CD4-positive, alpha-beta T cell (primary cell): ENCODE results near the gene SCGB3A1. TPM values are rescaled to one million over a fixed set of nuclear protein-coding genes. Genes with fewer than 3 reads are reported as not detected.

Experiments
- ATAC-seq: fragments of 200-7000 bp; cut with Tn5 transposase; one replicate; pipeline ENCODE4 v1.10.0; 2022; ENCODE audit warnings: mild to moderate bottlenecking; ENCODE audit not compliant: poor library complexity
- CTCF ChIA-PET: fragments of 350-600 bp; sonication (Branson Sonifier 250); formaldehyde crosslinking; loops from one replicate; lab custom pipeline; 2021; ENCODE audit warnings: antibody characterized with exemption, inconsistent platforms; lab: Charles Lee
- POLR2A ChIA-PET: fragments of 350-600 bp; sonication (Branson Sonifier 250); formaldehyde crosslinking; loops from one replicate; lab custom pipeline; 2021; ENCODE audit warnings: antibody characterized with exemption, inconsistent platforms; lab: Charles Lee
- DNase-seq, 14 experiments: peaks; one replicate each; pipeline ENCODE4 v3.0.0-alpha.2; 2013 to 2020; ENCODE audit warnings: mixed read lengths in 2 of 14
- H3K27ac ChIP-seq, 2 donors: one replicate each; pipeline versions ENCODE4 v1.5.1 to v1.7.0; 2013; ENCODE audit warnings: low read length in 2 of 2, low read depth in 1 of 2, mild to moderate bottlenecking in 1 of 2
- H3K27me3 ChIP-seq, 2 experiments: 1 replicate in 1 of 2; 2 replicates in 1 of 2; pipeline versions ENCODE4 v1.6.1 to v1.7.0; 2013; ENCODE audit warnings: low read length in 2 of 2, control low read depth in 1 of 2, mild to moderate bottlenecking in 1 of 2, moderate library complexity in 1 of 2; ENCODE audit not compliant: insufficient read depth in 2 of 2, control insufficient read depth in 1 of 2
- H3K36me3 ChIP-seq: one replicate; pipeline ENCODE4 v1.6.1; 2013; ENCODE audit warnings: low read length, control low read depth; ENCODE audit not compliant: insufficient read depth
- H3K4me1 ChIP-seq: one replicate; pipeline ENCODE4 v1.6.1; 2013; ENCODE audit warnings: low read length, control low read depth; ENCODE audit not compliant: insufficient read depth
- H3K4me3 ChIP-seq: one replicate; pipeline ENCODE4 v1.5.1; 2013; ENCODE audit warnings: mild to moderate bottlenecking, low read length, moderate library complexity
- H3K9me3 ChIP-seq, 2 experiments: 1 replicate in 1 of 2; 2 replicates in 1 of 2; pipeline versions ENCODE4 v1.6.1 to v1.7.0; 2013; ENCODE audit warnings: low read length in 2 of 2, mild to moderate bottlenecking in 2 of 2, control low read depth in 1 of 2, moderate library complexity in 1 of 2; ENCODE audit not compliant: control insufficient read depth in 1 of 2, insufficient read depth in 1 of 2
- H3K27ac Mint-ChIP-seq: one replicate; pipeline ENCODE4 v1.8.0; 2020; ENCODE audit warnings: mixed read lengths
- H3K27me3 Mint-ChIP-seq: one replicate; pipeline ENCODE4 v1.8.0; 2021; ENCODE audit warnings: mixed read lengths
- H3K36me3 Mint-ChIP-seq: one replicate; pipeline ENCODE4 v1.8.0; 2021; ENCODE audit warnings: low read depth, mixed read lengths
- H3K4me1 Mint-ChIP-seq: one replicate; pipeline ENCODE4 v1.8.0; 2021; ENCODE audit warnings: low read depth, mixed read lengths
- H3K4me3 Mint-ChIP-seq: one replicate; pipeline ENCODE4 v1.8.0; 2020; ENCODE audit warnings: mild to moderate bottlenecking, mixed read lengths
- H3K9me3 Mint-ChIP-seq: one replicate; pipeline ENCODE4 v1.8.0; 2020; ENCODE audit warnings: mixed read lengths
- intact Hi-C, 2 experiments: fragments of 100-400 bp; cut with DNase I in 1 of 2; cut with micrococcal nuclease in 1 of 2; formaldehyde crosslinking; loops; one replicate each; pipeline versions ENCODE4 v1.15.1 to v1.9.0; 2023 to 2025; cut with DNase I, micrococcal nuclease
- total RNA-seq, 174 experiments: library from RNA in 2 of 174; stranded (reverse) in 2 of 174; gene quantifications; one replicate each; pipeline ENCODE4 v1.2.3 and lab custom pipeline; 2021 to 2026
- TF ChIP-seq, protein P1 (sequence below): fragments of 200-600 bp; IDR thresholded peaks from one replicate; pipeline ENCODE4 v1.8.0; 2022; ENCODE audit warnings: antibody characterized with exemption, mild to moderate bottlenecking

Gene SCGB3A1
- total RNA-seq, 2 experiments from 2014 or later, result not detected

DNA sequence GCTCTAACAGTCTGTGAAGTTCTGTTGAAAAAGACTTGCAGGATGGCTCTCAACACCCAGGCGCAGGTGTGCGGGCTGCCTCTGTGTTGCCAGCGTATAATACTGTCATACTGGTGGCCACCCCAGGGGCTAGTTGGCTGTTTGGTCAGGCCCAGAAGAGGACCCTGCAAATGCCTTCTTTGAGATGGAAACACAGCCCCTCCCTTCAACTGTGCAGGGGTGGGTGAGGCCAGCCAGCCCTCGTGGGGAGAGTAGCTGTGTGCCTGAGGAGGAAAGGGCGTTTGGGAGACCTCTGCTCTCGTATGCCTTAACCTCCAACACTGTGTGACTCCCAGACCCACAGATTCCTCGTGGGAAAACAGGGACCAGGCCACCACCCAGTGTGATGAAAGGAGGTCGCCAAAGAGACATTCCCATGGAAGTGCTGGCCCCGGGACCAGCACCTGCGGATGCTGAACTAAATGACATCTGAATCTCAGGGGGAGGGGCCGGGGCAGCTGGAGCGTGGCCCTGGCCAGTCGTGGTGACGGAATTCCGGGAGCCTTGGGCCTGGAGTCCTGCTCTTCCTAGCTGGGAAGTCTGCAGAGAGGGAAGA lies 11.3 kb upstream of the SCGB3A1 start:
- Histone ChIP-seq H3K36me3 (no peaks in the 10 kb centered on the region), H3K4me1 (no peaks in the 10 kb centered on the region), H3K27me3 (no peaks in the 10 kb centered on the region), H3K4me3 (no peak overlapping the region), H3K27ac (no peak overlapping the region), H3K9me3 (no peaks in the 10 kb centered on the region)
- Mint-ChIP-seq H3K4me1 (no peaks in the 10 kb centered on the region), H3K4me3 (no peak overlapping the region), H3K27me3 (no peaks in the 10 kb centered on the region), H3K9me3 (no peaks in the 10 kb centered on the region), H3K27ac (no peak overlapping the region), H3K36me3 (no peaks in the 10 kb centered on the region)
- TF ChIP-seq, protein P1, sequence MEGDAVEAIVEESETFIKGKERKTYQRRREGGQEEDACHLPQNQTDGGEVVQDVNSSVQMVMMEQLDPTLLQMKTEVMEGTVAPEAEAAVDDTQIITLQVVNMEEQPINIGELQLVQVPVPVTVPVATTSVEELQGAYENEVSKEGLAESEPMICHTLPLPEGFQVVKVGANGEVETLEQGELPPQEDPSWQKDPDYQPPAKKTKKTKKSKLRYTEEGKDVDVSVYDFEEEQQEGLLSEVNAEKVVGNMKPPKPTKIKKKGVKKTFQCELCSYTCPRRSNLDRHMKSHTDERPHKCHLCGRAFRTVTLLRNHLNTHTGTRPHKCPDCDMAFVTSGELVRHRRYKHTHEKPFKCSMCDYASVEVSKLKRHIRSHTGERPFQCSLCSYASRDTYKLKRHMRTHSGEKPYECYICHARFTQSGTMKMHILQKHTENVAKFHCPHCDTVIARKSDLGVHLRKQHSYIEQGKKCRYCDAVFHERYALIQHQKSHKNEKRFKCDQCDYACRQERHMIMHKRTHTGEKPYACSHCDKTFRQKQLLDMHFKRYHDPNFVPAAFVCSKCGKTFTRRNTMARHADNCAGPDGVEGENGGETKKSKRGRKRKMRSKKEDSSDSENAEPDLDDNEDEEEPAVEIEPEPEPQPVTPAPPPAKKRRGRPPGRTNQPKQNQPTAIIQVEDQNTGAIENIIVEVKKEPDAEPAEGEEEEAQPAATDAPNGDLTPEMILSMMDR, result no peak
- ChIA-PET POLR2A (no interaction called here), CTCF (no interaction called here)
- intact Hi-C loops, result loop anchor here in 1 of 2 experiments (10.0 kb wide), 1 partner anchor 112 kb away; no protein-coding TSS in a partner anchor
- DNase-seq (no peak), ATAC-seq (no peak)

DNA sequence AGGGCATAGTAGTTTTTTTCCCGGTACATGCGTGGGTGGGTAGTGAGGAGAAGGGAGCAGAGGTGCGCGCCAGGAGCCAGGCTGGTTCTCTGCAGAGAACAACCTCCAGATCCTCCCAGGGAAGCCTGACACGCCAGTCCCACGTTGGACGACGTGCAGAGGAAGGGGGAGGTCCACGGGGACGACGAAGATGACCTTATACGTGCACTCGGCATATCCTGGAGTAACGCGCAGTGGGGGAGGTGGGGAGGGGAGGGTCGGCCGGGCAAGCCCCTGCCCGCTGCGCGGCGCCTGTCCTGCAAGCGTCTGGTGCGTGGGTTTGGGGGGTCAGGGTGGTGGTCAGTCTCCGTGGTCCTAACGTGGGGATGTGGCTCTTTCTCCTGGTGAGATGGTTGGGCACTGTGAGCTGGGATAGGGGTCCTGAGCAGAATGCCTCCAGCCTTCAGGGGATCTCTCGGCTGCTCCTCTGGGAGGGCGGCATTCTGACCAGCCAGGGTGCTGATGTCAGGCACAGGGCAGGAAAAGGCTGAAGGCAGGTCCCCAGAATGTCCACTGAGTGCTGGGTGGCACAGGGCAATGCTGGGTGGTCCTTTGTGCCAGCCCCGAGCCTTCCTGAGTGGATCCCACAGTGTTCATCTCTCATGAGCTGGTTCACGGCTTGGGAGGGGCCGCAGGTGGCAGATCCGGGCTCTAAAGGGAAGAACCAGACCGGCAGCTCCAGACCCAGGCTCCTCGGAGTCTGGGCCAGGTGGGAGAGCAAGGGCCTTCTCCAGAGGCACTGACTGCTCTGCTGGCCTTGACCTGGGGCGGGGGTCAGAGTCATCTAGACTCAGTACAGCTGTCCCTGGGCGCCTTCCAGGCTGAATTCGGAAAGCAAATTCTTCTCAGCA lies 10.5 kb upstream of the SCGB3A1 start:
- Histone ChIP-seq H3K27me3 (no peaks in the 10 kb centered on the region), H3K9me3 (no peaks in the 10 kb centered on the region), H3K36me3 (no peaks in the 10 kb centered on the region), H3K4me3 (no peak overlapping the region), H3K4me1 (no peaks in the 10 kb centered on the region), H3K27ac (no peak overlapping the region)
- DNase-seq, result peak in 2 of 14 experiments; percentile 9 to 25
- ATAC-seq, result no peak
- TF ChIP-seq, protein P1, result no peak
- intact Hi-C loops, result loop anchor here in 1 of 2 experiments (10.0 kb wide), 1 partner anchor 113 kb away; no protein-coding TSS in a partner anchor
- H3K36me3 Mint-ChIP-seq, result no peaks in the 10 kb centered on the region
- H3K4me1 Mint-ChIP-seq, result no peaks in the 10 kb centered on the region
- H3K27ac Mint-ChIP-seq, result no peak overlapping the region
- H3K9me3 Mint-ChIP-seq, result no peaks in the 10 kb centered on the region
- ChIA-PET CTCF (no interaction called here), POLR2A (no interaction called here)
- H3K27me3 Mint-ChIP-seq, result no peaks in the 10 kb centered on the region
- H3K4me3 Mint-ChIP-seq, result no peak overlapping the region

DNA sequence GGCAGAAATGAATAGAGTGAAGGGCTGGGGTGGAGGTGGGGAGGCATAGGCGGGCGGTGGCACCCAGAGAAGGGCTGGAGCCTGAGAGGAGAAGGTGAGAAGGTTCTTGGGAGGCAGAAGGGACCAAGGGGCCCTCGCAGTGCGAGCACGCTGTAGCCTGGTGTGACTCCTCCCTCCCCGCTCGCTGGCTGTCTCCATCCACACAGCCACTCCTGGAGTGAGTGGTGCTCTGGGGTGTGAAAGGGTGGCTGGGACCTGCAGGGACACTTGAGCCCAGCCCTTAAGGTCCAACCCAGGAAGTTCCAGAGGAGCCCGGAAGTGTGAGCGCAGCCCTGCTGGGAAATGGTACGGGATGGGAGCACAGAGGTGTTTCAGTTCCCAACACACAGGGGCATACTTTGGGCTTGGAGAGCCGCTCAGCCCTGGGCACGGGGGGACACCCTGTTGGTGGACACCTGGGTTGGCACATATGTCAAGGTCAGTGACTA lies 9.3 kb upstream of the SCGB3A1 start:
- CTCF ChIA-PET, result no interaction called here
- no peaks in the 10 kb centered on the region for H3K36me3 ChIP-seq
- no peak overlapping the region for H3K27ac ChIP-seq
- Mint-ChIP-seq H3K27ac (no peak overlapping the region), H3K9me3 (no peaks in the 10 kb centered on the region), H3K4me3 (no peak overlapping the region), H3K36me3 (no peaks in the 10 kb centered on the region), H3K4me1 (no peaks in the 10 kb centered on the region), H3K27me3 (no peaks in the 10 kb centered on the region)
- intact Hi-C loops, result loop anchor here in 1 of 2 experiments (10.0 kb wide), 1 partner anchor 114 kb away; no protein-coding TSS in a partner anchor
- no peaks in the 10 kb centered on the region for H3K27me3 ChIP-seq
- no peaks in the 10 kb centered on the region for H3K9me3 ChIP-seq
- ATAC-seq (no peak), DNase-seq (peak in 1 of 14 experiments; percentile 25)
- TF ChIP-seq, protein P1, result no peak
- POLR2A ChIA-PET, result interaction anchor here (0.6 kb wide), 1 partner anchor 87 kb away, joined by 3 read pairs; no protein-coding TSS in a partner anchor
- H3K4me1 ChIP-seq, result no peaks in the 10 kb centered on the region
- no peak overlapping the region for H3K4me3 ChIP-seq
